Stomach (tissue), 4 donors: ENCODE measurements around the gene LRMDA.
"Not testable (repeated sequence)": the region's sequence is repeated elsewhere in the genome, so short reads cannot be mapped to it uniquely, and the experiment has no call there.

Experiments
- CTCF ChIP-seq, 7 experiments: fragments of 450-650 bp in 4 of 7; fragments of 200-600 bp in 3 of 7; sonication (generic) in 3 of 7; IDR thresholded peaks; one replicate each; pipeline ENCODE4 v1.5.1; 2016 to 2019; ENCODE audit warnings: antibody characterized with exemption in 7 of 7, control low read depth in 2 of 7, mild to moderate bottlenecking in 1 of 7
- EP300 ChIP-seq: sonication (generic); formaldehyde crosslinking; IDR thresholded peaks from one replicate; pipeline ENCODE4 v1.6.1; 2017; ENCODE audit warnings: antibody characterized with exemption
- POLR2A ChIP-seq, 4 donors: fragments of 450-650 bp; IDR thresholded peaks; one replicate each; pipeline ENCODE4 v1.6.1; 2016; ENCODE audit warnings: antibody characterized with exemption in 4 of 4, control low read depth in 2 of 4, mild to moderate bottlenecking in 1 of 4, moderate library complexity in 1 of 4
- POLR2AphosphoS5 ChIP-seq, 3 donors: sonication (generic); formaldehyde crosslinking; IDR thresholded peaks; one replicate each; pipeline ENCODE4 v1.6.1; 2016; ENCODE audit warnings: antibody characterized with exemption in 3 of 3

- not testable (repeated sequence) for TF ChIP-seq CTCF (IDR thresholded peaks at IDR 0.05); EP300; POLR2AphosphoS5 (IDR thresholded peaks at IDR 0.05); POLR2A (IDR thresholded peaks at IDR 0.05)
Observed at GRCh38 chr10:76526833-76527232, 1095.4 kb downstream of the LRMDA start.
